Osteoblast (primary cell): ENCODE results near the gene CACNA1C. TPM values are rescaled to one million over a fixed set of nuclear protein-coding genes. Genes with fewer than 3 reads are reported as not detected.

Experiments
- DNase-seq: peaks from one replicate; pipeline ENCODE4 v3.0.0; 2011; ENCODE audit warnings: low spot score, mixed read lengths; ENCODE audit not compliant: insufficient read length; ENCODE audit errors: missing footprints
- H2AFZ ChIP-seq: 2 replicates; pipeline ENCODE4 v1.6.0; 2011; ENCODE audit warnings: mild to moderate bottlenecking, low read length
- H3K27ac ChIP-seq: 2 replicates; pipeline ENCODE4 v1.5.1; 2011; ENCODE audit warnings: mild to moderate bottlenecking, low read depth, low read length, moderate library complexity
- H3K27me3 ChIP-seq: 2 replicates; pipeline ENCODE4 v1.6.0; 2012; ENCODE audit warnings: mild to moderate bottlenecking, control low read depth, inconsistent platforms, low read length, moderate library complexity; ENCODE audit not compliant: insufficient read depth
- H3K36me3 ChIP-seq: 2 replicates; pipeline ENCODE4 v1.5.1; 2011; ENCODE audit warnings: mild to moderate bottlenecking, low read length, control low read depth, moderate library complexity; ENCODE audit not compliant: insufficient read depth
- H3K4me1 ChIP-seq: 2 replicates; pipeline ENCODE4 v1.5.1; 2011; ENCODE audit warnings: mild to moderate bottlenecking, low read length, control low read depth, moderate library complexity; ENCODE audit not compliant: insufficient read depth
- H3K4me2 ChIP-seq: 2 replicates; pipeline ENCODE4 v1.6.0; 2011; ENCODE audit warnings: mild to moderate bottlenecking, low read length; ENCODE audit not compliant: insufficient read depth
- H3K4me3 ChIP-seq: fragments of 200-600 bp; sonication (generic); 3 replicates; pipeline ENCODE4 v1.5.1; 2012; ENCODE audit warnings: mild to moderate bottlenecking, low read length, inconsistent platforms; ENCODE audit not compliant: insufficient read depth
- H3K79me2 ChIP-seq: 2 replicates; pipeline ENCODE4 v1.6.0; 2012; ENCODE audit warnings: mild to moderate bottlenecking, low read length, control low read depth, inconsistent platforms; ENCODE audit not compliant: insufficient read depth
- H3K9me3 ChIP-seq: 2 replicates; pipeline ENCODE4 v1.5.1; 2011; ENCODE audit warnings: low read depth, low read length, control low read depth
- H4K20me1 ChIP-seq: 2 replicates; pipeline ENCODE4 v1.6.0; 2012; ENCODE audit warnings: mild to moderate bottlenecking, low read length, control low read depth; ENCODE audit not compliant: insufficient read depth
- total RNA-seq: library from RNA; depleted of rRNA; stranded (reverse); fragments of >200 nt; gene quantifications from 2 replicates; pipeline ENCODE4 v1.2.3, GENCODE V29; 2012
- TF ChIP-seq, protein P1 (sequence below): IDR thresholded peaks from 2 replicates; pipeline ENCODE4 v1.5.1; 2011; ENCODE audit warnings: mild to moderate bottlenecking, low read depth, low read length, moderate library complexity; ENCODE audit errors: extremely low read depth

Gene CACNA1C
- total RNA-seq, 1 donor = 19.2 TPM

DNA sequence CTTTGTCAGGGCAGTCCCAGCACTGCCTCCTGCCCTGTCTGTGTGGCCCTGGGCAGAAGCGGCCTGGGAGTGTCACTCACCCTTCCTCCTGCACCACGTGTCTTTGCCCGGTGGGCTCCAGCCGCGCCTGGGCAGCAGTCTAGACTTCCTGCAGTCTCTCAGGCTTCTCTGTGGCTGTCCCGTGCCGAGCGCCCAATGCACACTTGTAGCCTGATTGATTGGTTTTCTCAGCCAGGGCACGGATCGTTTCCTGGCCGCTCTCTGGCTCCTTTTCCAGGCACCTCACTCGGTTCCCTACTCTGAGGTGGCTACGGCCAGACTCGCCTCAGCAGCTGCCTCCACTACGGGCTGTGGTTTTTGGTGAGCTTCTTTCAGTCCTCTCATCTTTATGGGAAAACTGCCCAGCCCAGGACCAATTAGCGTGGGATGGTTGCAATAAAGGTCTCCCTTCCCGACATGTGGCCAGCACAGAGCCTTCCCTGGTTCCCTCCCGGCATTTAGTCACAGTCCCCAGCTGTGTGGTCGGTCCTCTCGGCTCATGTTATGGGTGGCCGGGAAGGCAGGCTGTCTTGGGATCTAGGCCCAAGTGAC lies 133.1 kb downstream of the CACNA1C start:
- peak; percentile 74 for DNase-seq
- Histone ChIP-seq H2AFZ (peak overlapping the region; percentile 1), H3K36me3 (no peaks in the 10 kb centered on the region), H4K20me1 (peaks cover 5% of the 10 kb centered on the region), H3K4me3 (no peak overlapping the region), H3K4me2 (no peak overlapping the region), H3K27ac (peak overlapping the region; percentile 25), H3K79me2 (peaks cover 5% of the 10 kb centered on the region), H3K27me3 (no peaks in the 10 kb centered on the region), H3K4me1 (peaks cover 14% of the 10 kb centered on the region), H3K9me3 (no peaks in the 10 kb centered on the region)
- TF ChIP-seq, protein P1, sequence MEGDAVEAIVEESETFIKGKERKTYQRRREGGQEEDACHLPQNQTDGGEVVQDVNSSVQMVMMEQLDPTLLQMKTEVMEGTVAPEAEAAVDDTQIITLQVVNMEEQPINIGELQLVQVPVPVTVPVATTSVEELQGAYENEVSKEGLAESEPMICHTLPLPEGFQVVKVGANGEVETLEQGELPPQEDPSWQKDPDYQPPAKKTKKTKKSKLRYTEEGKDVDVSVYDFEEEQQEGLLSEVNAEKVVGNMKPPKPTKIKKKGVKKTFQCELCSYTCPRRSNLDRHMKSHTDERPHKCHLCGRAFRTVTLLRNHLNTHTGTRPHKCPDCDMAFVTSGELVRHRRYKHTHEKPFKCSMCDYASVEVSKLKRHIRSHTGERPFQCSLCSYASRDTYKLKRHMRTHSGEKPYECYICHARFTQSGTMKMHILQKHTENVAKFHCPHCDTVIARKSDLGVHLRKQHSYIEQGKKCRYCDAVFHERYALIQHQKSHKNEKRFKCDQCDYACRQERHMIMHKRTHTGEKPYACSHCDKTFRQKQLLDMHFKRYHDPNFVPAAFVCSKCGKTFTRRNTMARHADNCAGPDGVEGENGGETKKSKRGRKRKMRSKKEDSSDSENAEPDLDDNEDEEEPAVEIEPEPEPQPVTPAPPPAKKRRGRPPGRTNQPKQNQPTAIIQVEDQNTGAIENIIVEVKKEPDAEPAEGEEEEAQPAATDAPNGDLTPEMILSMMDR = no peak

DNA sequence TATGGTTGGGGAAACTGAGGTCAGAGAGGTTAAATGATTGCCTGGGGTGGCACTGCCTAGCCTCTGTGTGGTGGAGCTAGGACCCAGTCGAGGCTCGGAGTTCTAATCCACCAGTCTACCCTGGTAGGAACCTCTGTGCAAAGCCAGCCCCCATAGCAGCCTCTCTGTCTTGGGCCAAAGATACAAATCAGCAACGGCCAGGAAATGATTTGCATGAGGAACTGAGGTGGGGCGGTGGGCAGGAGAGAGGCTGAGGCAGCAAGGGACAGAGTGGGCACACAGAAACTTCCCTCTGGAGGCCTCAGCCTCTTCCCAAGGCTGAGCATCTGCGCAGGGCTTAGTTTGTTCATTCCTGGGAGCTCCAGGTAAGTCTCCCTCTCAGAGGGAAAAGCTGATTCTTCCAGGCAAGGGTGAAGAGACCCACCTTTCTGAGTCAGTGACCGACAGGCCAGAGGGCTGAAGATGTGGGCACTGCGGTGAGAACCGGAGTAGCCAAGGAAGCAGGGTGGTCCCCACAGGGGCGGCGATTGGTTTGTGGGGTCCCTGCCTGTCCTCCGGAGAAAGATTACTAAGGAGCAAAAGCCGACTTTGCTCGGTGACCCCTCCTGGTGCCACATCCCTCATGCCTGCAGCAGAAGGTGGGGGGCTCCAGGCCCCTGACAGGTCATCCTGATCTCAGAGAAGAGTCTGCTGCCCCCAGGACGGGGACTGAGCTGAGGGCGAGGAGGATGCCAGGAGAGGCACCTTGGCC lies 134.6 kb downstream of the CACNA1C start:
- TF ChIP-seq, protein P1 = no peak
- no peak overlapping the region for H3K4me3 ChIP-seq
- peaks cover 5% of the 10 kb centered on the region for H4K20me1 ChIP-seq
- no peaks in the 10 kb centered on the region for H3K27me3 ChIP-seq
- peaks cover 5% of the 10 kb centered on the region for H3K79me2 ChIP-seq
- peaks cover 10% of the 10 kb centered on the region for H3K4me1 ChIP-seq
- no peak for DNase-seq
- no peak overlapping the region for H3K4me2 ChIP-seq
- H3K9me3 ChIP-seq = no peaks in the 10 kb centered on the region
- H3K36me3 ChIP-seq = no peaks in the 10 kb centered on the region
- no peak overlapping the region for H3K27ac ChIP-seq
- H2AFZ ChIP-seq = no peak overlapping the region

DNA sequence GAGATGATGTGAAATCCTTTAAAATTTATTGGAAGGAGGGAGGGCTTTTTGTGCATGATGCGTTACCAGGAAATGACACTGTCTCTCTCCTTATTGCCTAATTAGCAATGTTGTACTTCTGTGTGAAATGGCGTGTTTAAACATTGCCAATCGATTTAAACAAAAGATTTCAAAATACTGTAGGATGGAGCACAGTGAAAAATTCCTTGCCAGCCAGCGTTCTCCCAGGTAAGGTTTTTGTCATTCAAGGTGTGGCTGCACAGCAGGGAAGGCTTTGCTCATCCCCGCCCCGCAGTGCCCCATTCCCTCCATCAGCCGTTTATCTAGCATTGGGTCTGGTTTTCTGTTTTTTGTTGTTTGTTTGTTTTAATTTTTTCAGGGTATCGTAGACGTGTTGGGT lies 137.3 kb downstream of the CACNA1C start:
- no peak overlapping the region for H3K4me3 ChIP-seq
- H3K36me3 ChIP-seq = no peaks in the 10 kb centered on the region
- H3K9me3 ChIP-seq = no peaks in the 10 kb centered on the region
- peaks cover 4% of the 10 kb centered on the region for H3K4me1 ChIP-seq
- H2AFZ ChIP-seq = no peak overlapping the region
- H3K4me2 ChIP-seq = no peak overlapping the region
- no peak overlapping the region for H3K27ac ChIP-seq
- no peak for DNase-seq
- H3K27me3 ChIP-seq = no peaks in the 10 kb centered on the region
- H4K20me1 ChIP-seq = peaks cover 7% of the 10 kb centered on the region
- TF ChIP-seq, protein P1 = no peak
- peaks cover 2% of the 10 kb centered on the region for H3K79me2 ChIP-seq

DNA sequence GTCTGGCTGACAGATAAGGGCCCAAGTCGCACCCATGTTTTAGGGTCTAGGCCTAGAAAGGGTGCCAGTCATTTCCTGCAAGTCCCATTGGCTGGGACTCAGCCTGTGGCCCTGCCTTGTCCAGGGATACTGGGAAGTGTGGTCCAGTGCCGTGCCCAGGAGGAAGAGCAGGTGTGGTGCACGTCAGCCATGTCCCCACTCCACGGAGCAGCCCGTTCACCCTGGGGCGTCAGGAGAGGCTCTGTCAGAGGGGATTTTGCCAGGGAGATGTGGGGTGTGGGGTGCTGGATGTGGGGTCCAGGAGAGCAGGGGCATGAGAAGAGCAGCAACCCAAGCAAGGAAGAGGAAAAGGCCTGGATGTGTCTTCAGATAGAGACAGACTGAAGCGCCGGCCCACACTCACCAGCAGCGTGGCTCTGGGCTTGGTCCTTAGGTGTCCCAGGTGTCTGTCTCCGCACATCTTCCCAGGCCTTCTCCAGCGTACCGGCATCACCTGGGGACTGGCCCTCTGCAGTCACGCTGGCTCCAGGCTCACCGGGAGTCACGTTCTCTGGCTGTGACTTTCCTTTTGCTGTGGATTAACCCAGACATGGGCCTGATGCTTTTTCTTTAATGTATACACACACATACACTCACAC lies 138.2 kb downstream of the CACNA1C start:
- Histone ChIP-seq H3K4me1 (no peaks in the 10 kb centered on the region), H3K9me3 (no peaks in the 10 kb centered on the region), H3K4me3 (no peak overlapping the region), H3K36me3 (no peaks in the 10 kb centered on the region), H3K79me2 (no peaks in the 10 kb centered on the region), H4K20me1 (peaks cover 7% of the 10 kb centered on the region), H3K27me3 (no peaks in the 10 kb centered on the region), H3K27ac (no peak overlapping the region), H3K4me2 (no peak overlapping the region), H2AFZ (no peak overlapping the region)
- no peak for DNase-seq
- TF ChIP-seq, protein P1 = no peak
